Central memory CD8-positive, alpha-beta T cell (primary cell): ENCODE data around the gene SLC6A5.
"Not testable (repeated sequence)": the region's sequence is repeated elsewhere in the genome, so short reads cannot be mapped to it uniquely, and the experiment has no call there.

Experiments
- ATAC-seq: fragments of 150-1000 bp; cut with Tn5 transposase; replicated peaks from 2 replicates; pipeline ENCODE4 v1.10.0; 2022; ENCODE audit warnings: mild to moderate bottlenecking, moderate FRiP score, moderate number of reproducible peaks; ENCODE audit not compliant: poor library complexity, severe bottlenecking; ENCODE audit errors: extremely low read depth
- DNase-seq, 2 donors: peaks; one replicate each; pipeline ENCODE4 v3.0.0; 2021; ENCODE audit warnings: low spot score in 2 of 2
- H3K27ac Mint-ChIP-seq: one replicate; pipeline ENCODE4 v1.8.0; 2022; ENCODE audit warnings: low read depth, mild to moderate bottlenecking, moderate library complexity, mixed read lengths
- H3K27me3 Mint-ChIP-seq: one replicate; pipeline ENCODE4 v1.8.0; 2022; ENCODE audit warnings: mixed read lengths
- H3K36me3 Mint-ChIP-seq: one replicate; pipeline ENCODE4 v1.8.0; 2022; ENCODE audit warnings: mild to moderate bottlenecking, moderate library complexity, mixed read lengths; ENCODE audit not compliant: insufficient read depth
- H3K4me1 Mint-ChIP-seq: one replicate; pipeline ENCODE4 v1.8.0; 2022; ENCODE audit warnings: mixed read lengths
- H3K4me3 Mint-ChIP-seq: one replicate; pipeline ENCODE4 v1.8.0; 2022; ENCODE audit warnings: mild to moderate bottlenecking, moderate library complexity, mixed read lengths
- H3K9me3 Mint-ChIP-seq: one replicate; pipeline ENCODE4 v1.8.0; 2022; ENCODE audit warnings: mixed read lengths

SLC6A5 gene

DNA sequence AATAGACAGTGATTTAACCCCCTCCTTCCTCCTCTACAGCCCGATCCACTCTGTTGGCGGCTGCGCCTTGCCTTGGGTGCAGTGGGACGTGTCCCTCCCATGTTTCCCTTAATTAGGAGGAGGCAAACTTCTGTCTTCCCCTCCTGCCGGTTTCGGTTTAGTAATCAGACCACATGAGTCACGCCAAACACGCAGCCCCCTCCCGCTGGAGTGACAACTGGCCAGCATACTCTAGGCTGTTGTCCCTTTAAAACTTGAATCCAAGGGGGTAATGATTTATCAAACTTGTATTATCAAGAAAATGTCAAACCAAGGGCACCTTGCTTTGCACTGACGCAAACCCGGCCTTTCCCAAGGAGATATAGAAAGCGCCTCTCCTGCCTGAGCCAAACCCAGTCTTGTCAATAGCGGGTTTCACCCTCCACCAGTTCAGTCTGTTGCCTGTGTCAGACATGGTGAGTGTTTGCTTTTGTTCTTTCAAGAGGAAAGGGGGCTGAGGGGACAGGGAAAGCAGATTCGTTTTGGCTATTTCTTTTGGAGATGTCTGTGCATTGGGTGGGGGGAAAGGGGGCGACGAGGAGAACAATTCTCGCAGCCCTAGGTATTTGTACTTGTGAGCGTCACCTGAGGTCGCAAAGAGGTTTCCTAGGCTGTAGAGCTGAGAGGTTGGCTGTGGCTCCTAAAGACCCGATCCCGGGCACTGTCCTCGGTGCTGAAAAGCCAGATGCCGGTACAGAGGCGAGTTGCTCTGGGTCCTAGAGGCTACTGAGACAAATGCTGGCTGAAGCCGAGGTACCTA lies at the start of gene SLC6A5:
Gene SLC6A5, plus strand, starts transcription at position 388 of the 799 bp plus-strand sequence. Its CDS starts 65 bp downstream, at position 453.
- Mint-ChIP-seq H3K27ac (no peak within 1 kb of the TSS), H3K27me3 (peaks cover 97% of the 10 kb centered on the region)

DNA sequence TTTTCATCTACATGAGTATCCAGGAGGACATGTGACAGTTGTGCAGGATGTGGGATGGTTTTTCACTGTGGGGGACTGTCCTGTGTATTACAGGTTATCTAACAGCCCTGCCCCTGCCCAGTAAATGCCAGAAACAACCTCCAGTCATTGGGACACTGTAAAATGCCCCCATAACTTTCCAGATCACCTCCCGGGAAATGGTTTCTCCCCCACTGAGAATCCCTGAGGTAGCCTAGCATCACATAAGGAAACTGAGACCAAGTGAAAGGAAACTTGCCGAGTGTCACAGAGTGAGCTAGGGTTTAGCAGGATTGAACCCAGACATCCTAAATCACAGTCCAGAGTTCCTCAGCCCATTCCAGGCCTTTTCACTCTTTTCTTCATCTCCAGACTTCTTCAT lies 48.3 kb upstream of the SLC6A5 start:
- Mint-ChIP-seq H3K27ac (no peak overlapping the region), H3K27me3 (peaks cover 14% of the 10 kb centered on the region), H3K4me3 (no peak overlapping the region), H3K36me3 (no peaks in the 10 kb centered on the region), H3K9me3 (peaks cover under 1% of the 10 kb centered on the region), H3K4me1 (no peaks in the 10 kb centered on the region)
- DNase-seq (no peak), ATAC-seq (no peak)

More for the DNA sequence above, at the start of gene SLC6A5:
- Mint-ChIP-seq H3K4me1 (no peaks in the 10 kb centered on the region), H3K4me3 (no peak within 1 kb of the TSS), H3K9me3 (peaks cover 10% of the 10 kb centered on the region), H3K36me3 (no peaks in the 10 kb centered on the region)
- no peak for ATAC-seq
- DNase-seq: no peak

DNA sequence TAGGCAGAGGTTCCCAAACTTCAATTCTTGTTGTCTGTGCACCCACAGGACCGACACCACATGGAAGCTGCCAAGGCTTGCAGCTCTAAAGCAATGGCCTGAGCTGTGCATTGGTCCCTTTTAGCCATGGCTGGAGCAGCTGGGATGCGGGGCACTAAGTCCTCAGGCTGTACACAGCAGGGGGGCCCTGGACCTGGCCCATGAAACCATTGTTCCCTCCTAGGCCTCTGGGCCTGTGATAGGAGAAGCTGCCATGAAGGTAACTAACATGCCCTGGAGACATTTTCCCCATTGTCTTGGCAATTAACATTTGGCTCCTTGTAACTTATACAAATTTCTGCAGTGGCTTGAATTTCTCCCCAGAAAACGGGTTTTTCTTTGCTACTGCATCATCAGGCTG lies 43.6 kb upstream of the SLC6A5 start:
- Mint-ChIP-seq H3K36me3 (no peaks in the 10 kb centered on the region), H3K9me3 (peaks cover 7% of the 10 kb centered on the region), H3K4me3 (no peak overlapping the region), H3K27me3 (peaks cover 23% of the 10 kb centered on the region), H3K4me1 (no peaks in the 10 kb centered on the region), H3K27ac (no peak overlapping the region)
- DNase-seq (no peak), ATAC-seq (no peak)

DNA sequence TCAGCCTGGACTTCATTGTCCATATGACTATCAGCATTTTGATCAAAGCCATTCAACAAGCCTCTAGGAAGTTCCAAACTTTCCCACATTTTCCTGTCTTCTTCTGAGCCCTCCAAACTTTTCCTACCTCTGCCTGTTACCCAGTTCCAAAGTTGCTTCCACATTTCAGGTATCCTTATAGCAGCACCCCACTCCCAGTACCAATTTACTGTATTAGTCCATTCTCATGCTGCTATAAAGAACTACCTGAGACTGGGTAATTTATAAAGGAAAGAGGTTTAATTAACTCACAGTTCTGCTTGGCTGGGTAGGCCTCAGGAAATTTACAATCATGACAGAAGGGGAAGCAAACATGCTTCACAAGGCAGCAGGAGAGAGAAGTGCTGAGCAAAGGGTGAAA lies 43.0 kb upstream of the SLC6A5 start:
- not testable (repeated sequence) for H3K4me1 Mint-ChIP-seq, ATAC-seq, H3K27ac Mint-ChIP-seq, DNase-seq, H3K4me3 Mint-ChIP-seq, H3K36me3 Mint-ChIP-seq, H3K9me3 Mint-ChIP-seq
- peaks cover 23% of the 10 kb centered on the region for H3K27me3 Mint-ChIP-seq

DNA sequence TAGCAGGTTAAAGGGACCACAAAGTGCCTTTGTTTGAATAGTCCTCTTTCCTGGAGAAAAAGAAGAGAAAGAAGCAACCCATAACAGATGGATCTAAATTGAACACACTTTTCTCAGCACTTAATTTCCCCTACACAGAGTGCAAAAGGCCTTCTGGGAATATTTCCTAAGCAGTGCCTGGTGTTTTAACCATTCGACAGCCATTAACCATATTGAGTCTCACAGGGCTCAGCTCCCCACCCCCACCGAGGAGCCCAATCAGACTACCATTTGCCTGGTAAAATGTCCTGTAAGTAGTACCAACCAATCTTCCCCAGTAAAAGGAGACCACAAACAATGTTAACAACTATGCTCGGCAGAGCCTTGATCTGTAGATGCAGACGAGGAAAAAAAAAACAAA lies 40.7 kb upstream of the SLC6A5 start:
- no peak overlapping the region for H3K4me3 Mint-ChIP-seq
- no peak for ATAC-seq
- H3K9me3 Mint-ChIP-seq: peaks cover 7% of the 10 kb centered on the region
- H3K4me1 Mint-ChIP-seq: no peaks in the 10 kb centered on the region
- DNase-seq: no peak
- H3K36me3 Mint-ChIP-seq: no peaks in the 10 kb centered on the region
- no peak overlapping the region for H3K27ac Mint-ChIP-seq
- H3K27me3 Mint-ChIP-seq: peaks cover 20% of the 10 kb centered on the region

DNA sequence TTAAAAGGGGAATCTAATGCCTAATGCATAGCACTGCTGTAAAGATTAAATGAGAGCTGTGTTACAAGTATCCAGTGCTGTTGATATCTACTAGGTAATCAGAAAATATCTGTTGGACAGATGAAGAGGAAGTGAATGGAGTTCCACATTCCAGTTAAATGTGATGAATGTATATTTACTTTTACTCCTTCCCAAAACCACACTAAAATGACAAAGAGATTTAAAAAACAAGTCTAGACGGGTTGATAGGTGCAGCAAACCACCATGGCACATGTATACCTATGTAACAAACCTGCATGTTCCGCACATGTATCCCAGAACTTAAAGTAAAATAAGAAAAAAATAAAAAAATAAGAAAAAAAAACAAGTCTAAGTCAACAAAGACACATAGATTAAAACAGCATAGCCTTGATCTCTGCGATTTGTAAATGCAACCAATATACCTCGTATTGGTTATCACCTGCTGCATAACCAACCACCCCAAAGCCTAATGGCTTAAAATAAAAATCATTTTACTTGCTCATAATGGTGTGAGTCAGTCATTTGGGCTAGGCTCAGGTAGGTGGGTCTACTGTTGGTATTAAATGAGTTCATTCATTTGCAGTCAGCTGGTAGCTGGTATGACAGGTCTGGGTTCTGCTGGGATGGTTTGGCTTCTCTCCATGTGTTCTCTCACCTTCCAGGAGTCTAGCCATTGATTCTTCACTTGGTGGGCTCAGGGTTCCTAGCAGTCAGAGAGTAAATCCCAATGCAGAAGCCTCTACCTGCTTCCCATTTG lies 39.7 kb upstream of the SLC6A5 start:
- H3K27ac Mint-ChIP-seq: no peak overlapping the region
- ATAC-seq: no peak
- H3K4me3 Mint-ChIP-seq: no peak overlapping the region
- peaks cover 7% of the 10 kb centered on the region for H3K9me3 Mint-ChIP-seq
- peaks cover 11% of the 10 kb centered on the region for H3K27me3 Mint-ChIP-seq
- DNase-seq: no peak
- H3K4me1 Mint-ChIP-seq: no peaks in the 10 kb centered on the region
- H3K36me3 Mint-ChIP-seq: no peaks in the 10 kb centered on the region

DNA sequence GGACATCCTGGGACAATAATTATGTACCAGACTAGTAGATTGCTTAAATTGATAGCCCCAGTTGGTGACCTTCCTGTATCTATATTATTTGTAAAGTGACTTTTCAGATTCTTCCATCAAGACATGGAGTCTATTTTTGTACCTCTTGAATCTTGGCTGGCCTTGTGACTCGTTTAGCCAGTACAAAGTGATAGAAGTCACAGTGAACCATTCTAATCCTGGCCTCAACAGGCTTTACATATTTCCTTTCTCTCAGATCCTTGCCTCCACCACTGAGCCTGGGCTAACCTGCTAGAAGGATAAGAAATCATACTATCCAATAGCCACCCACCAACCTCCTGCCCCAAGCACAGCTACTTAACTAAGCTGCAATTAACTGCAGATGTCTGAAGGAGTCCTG lies 37.5 kb upstream of the SLC6A5 start:
- Mint-ChIP-seq H3K4me3 (no peak overlapping the region), H3K4me1 (no peaks in the 10 kb centered on the region), H3K27me3 (peaks cover 9% of the 10 kb centered on the region), H3K36me3 (no peaks in the 10 kb centered on the region), H3K9me3 (no peaks in the 10 kb centered on the region), H3K27ac (no peak overlapping the region)
- ATAC-seq (no peak), DNase-seq (no peak)

DNA sequence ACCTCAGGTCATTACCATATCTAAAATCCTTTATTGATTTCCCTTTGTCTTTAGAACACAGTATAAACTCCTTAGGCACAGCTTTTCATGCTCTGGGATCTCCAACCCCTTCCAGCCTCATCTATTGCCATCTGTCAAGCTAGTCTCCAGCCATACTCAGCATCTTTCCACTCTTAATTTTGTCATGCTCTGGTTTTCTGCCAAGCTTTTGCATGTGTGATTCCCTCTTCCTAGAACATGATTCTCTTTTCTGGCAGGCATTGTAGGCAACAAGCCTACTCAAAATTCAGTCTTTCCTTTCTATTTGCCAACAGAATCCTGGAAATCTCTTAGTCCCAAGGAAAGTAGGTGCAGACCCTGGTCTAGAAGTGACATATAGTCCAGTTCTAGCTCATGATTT lies 35.5 kb upstream of the SLC6A5 start:
- Mint-ChIP-seq H3K9me3 (no peaks in the 10 kb centered on the region), H3K27ac (no peak overlapping the region), H3K4me1 (no peaks in the 10 kb centered on the region), H3K36me3 (no peaks in the 10 kb centered on the region), H3K27me3 (peaks cover 17% of the 10 kb centered on the region), H3K4me3 (no peak overlapping the region)
- no peak for DNase-seq
- no peak for ATAC-seq

DNA sequence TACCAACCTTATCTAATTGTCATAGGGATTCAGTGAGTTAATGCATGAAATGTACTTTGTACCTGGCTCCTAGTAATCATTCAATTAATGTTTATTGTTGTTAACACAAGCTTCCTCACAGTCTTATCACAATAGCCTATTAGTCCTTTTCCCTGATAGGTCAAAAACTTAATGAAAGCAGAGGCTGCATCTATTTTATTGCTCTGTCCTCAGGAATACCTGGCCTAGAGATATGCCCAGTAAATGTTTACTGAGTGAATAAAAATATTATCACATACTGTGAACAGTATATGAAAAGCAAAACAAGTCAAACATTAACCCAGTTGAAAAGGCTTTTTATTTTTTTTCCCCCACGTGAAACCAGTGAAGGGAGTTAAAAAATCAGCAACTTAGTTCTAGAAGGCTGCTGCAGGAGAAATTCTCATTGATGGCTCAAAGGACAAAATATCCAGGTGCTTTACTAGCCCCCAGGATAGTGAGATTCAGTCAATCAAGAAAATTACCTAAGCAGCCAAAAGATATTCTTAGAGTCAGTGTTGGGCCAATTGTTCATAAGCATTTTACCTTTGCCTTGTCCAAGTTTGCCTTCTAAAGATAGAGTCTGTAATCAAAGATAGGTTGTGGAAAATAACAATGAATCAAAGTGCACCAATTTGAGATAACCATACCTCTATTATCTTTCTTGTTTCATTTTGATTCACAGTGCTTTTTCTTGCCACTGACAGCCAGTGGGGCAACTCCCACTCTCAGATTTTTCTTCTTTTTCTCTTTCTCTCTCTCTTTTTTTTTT lies 34.4 kb upstream of the SLC6A5 start:
- peaks cover 22% of the 10 kb centered on the region for H3K27me3 Mint-ChIP-seq
- no peak overlapping the region for H3K4me3 Mint-ChIP-seq
- H3K4me1 Mint-ChIP-seq: no peaks in the 10 kb centered on the region
- H3K36me3 Mint-ChIP-seq: no peaks in the 10 kb centered on the region
- no peak for ATAC-seq
- H3K9me3 Mint-ChIP-seq: no peaks in the 10 kb centered on the region
- no peak for DNase-seq
- H3K27ac Mint-ChIP-seq: no peak overlapping the region

DNA sequence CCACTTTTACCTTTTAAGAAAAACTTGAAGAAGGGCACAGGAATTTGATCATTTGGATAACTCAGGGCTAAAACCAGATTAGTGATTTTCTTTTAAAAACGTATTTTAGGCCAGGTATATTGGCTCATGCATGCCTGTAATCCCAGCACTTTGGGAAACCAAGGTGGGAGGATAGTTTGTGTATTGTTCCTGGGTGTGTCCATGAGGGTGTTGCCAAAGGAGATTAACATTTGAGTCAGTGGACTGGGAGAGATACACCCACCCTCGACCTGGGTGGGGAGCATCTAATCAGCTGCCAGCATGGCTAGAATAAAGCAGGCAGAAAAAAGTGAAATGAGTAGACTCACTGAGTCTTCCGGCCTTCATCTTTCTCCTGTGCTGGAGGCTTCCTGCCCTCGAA lies 33.3 kb upstream of the SLC6A5 start:
- DNase-seq, ATAC-seq, H3K27ac Mint-ChIP-seq, H3K9me3 Mint-ChIP-seq, H3K4me3 Mint-ChIP-seq, H3K4me1 Mint-ChIP-seq, H3K36me3 Mint-ChIP-seq: not testable (repeated sequence)
- peaks cover 33% of the 10 kb centered on the region for H3K27me3 Mint-ChIP-seq

DNA sequence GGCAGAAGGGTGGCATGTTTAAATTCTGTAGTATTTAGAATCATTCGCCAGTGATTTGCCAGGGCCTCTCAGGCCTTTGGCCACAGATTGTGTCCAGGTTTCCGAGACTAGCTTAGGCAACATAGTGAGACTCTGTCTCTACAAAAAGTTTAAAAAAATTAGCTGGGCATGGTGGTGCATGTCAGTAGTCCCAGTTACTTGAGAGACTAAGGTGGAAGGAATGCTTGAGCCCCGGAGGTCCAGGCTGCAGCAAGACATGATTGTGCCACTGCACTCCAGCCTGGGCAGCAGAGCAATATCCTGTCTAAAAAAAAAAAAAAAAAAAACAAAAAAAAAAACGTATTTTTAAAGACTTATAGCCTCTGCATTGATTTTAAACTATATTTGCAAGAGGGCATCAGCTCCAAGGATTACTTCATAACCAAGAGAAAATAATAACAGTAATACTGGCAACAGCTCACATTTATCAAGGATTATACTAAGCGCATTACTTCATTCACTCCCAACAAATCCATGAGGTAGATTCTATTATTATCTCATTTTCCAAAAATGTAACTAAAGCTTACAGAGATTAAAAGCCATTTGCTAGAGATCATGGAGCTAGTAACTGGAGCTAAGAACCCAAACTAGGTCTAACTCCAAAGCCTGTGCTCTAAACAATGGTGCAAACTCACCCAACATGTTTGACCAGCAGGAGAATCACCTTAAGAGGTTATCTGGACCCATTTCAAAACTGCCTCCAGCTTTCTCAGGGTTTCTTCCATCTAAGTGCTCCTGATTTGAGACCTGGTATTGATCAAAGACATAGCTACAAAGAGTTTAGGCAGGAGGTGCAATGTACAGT lies 32.6 kb upstream of the SLC6A5 start:
- Mint-ChIP-seq H3K4me1 (no peaks in the 10 kb centered on the region), H3K27ac (no peak overlapping the region)

DNA sequence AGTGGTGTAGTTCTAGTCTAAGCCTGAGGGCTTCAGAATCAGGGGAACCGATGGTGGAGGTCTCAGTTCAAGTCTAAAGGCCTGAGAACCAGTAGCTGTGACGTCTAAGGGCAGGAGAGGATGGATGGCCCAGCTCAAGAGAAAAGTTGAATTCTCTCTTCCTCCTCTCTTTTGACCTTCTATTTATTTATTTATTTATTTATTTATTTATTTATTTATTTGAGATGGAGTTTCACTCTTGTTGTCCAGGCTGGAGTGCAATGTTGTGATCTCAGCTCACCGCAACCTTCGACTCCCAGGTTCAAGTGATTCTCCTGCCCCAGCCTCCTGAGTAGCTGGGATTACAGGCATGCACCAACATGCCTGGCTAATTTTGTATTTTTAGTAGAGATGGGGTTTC lies 19.7 kb upstream of the SLC6A5 start:
- H3K27me3 Mint-ChIP-seq: peaks cover 17% of the 10 kb centered on the region
- ATAC-seq, DNase-seq, H3K9me3 Mint-ChIP-seq, H3K4me3 Mint-ChIP-seq, H3K27ac Mint-ChIP-seq, H3K4me1 Mint-ChIP-seq, H3K36me3 Mint-ChIP-seq: not testable (repeated sequence)

More for the DNA sequence above, 32.6 kb upstream of the SLC6A5 start:
- Mint-ChIP-seq H3K27me3 (peaks cover 39% of the 10 kb centered on the region), H3K36me3 (no peaks in the 10 kb centered on the region), H3K4me3 (no peak overlapping the region), H3K9me3 (no peaks in the 10 kb centered on the region)
- DNase-seq (no peak), ATAC-seq (no peak)
